K562 (cell line): ENCODE data around the gene NR2C2AP. TPM values are rescaled to one million over a fixed set of nuclear protein-coding genes. Genes with fewer than 3 reads are reported as not detected.

Experiments
- ATF7 ChIP-seq: fragments of 450-650 bp; IDR thresholded peaks from 2 replicates; pipeline ENCODE4 v1.7.1; 2014; ENCODE audit warnings: mild to moderate bottlenecking, moderate library complexity
- BCOR ChIP-seq: fragments of 450-650 bp; IDR thresholded peaks from 2 replicates; pipeline ENCODE4 v1.6.1; 2016
- CHD4 ChIP-seq: fragments of 200-600 bp; sonication (generic); IDR thresholded peaks from 3 replicates; pipeline ENCODE4 v1.6.1; 2012; ENCODE audit warnings: low read depth, mild to moderate bottlenecking, mixed read lengths, low read length, inconsistent platforms; ENCODE audit not compliant: insufficient read depth, insufficient replicate concordance, poor library complexity, severe bottlenecking
- DPF2 ChIP-seq: fragments of 450-650 bp; IDR thresholded peaks from 2 replicates; pipeline ENCODE4 v1.6.1; 2016
- EP400 ChIP-seq: fragments of 450-650 bp; IDR thresholded peaks from 2 replicates; pipeline ENCODE4 v1.6.1; 2017; ENCODE audit warnings: antibody characterized with exemption, mild to moderate bottlenecking, moderate library complexity
- FOXJ2 ChIP-seq: fragments of 200-800 bp; sonication (Bioruptor generic); IDR thresholded peaks from 2 replicates; pipeline ENCODE4 v1.6.1; 2016; ENCODE audit warnings: missing genetic modification characterization, missing compliant biosample characterization
- GABPA ChIP-seq: fragments of 200-800 bp; sonication (Bioruptor generic); conservative IDR thresholded peaks from 2 replicates; pipeline ENCODE4 v1.6.1; 2016; ENCODE audit warnings: low read depth, missing genetic modification characterization, missing compliant biosample characterization
- HDAC2 ChIP-seq: fragments of 450-650 bp; IDR thresholded peaks from 2 replicates; pipeline ENCODE4 v1.6.1; 2016; ENCODE audit warnings: mild to moderate bottlenecking
- JUND ChIP-seq, 2 experiments: IDR thresholded peaks; 2 replicates in 1 of 2; 3 replicates in 1 of 2; pipeline ENCODE4 v1.6.1; 2011; ENCODE audit warnings: borderline replicate concordance in 2 of 2, low read depth in 2 of 2, low read length in 2 of 2, improper control_type of control experiment in 1 of 2, missing biosample characterization in 1 of 2, missing genetic modification characterization in 1 of 2, missing genetic modification reagents in 1 of 2
- KDM1A ChIP-seq, 2 experiments: fragments of 450-650 bp; IDR thresholded peaks; 2 replicates each; pipeline ENCODE4 v1.6.1; 2016; ENCODE audit warnings: mild to moderate bottlenecking in 2 of 2
- MAZ ChIP-seq, 2 experiments: fragments of 450-650 bp in 1 of 2; sonication (generic) in 1 of 2; formaldehyde crosslinking; IDR thresholded peaks in 1 of 2; conservative IDR thresholded peaks in 1 of 2; 2 replicates each; pipeline versions ENCODE4 v1.4.0 to v1.5.0; 2020; ENCODE audit warnings: mild to moderate bottlenecking in 1 of 2, missing genetic modification reagents in 1 of 2
- MYC ChIP-seq, 2 experiments: fragments of 250-450 bp in 1 of 2; sonication (Bioruptor Pico) in 1 of 2; IDR thresholded peaks; 2 replicates each; pipeline versions ENCODE4 v1.5.1 to v1.6.1; 2012 to 2021; ENCODE audit warnings: low read depth in 2 of 2, borderline replicate concordance in 1 of 2, improper control_type of control experiment in 1 of 2, low read length in 1 of 2, mild to moderate bottlenecking in 1 of 2, moderate library complexity in 1 of 2
- NR2C1 ChIP-seq, 2 experiments: fragments of 450-650 bp; IDR thresholded peaks; 2 replicates each; pipeline ENCODE4 v1.6.1; 2017; ENCODE audit warnings: mild to moderate bottlenecking in 2 of 2, antibody characterized with exemption in 1 of 2, inconsistent platforms in 1 of 2, missing compliant biosample characterization in 1 of 2, missing genetic modification characterization in 1 of 2
- RBM22 ChIP-seq: fragments of 200-400 bp; formaldehyde crosslinking; IDR thresholded peaks from 2 replicates; pipeline ENCODE4 v1.6.1; 2018; ENCODE audit warnings: low read length, low read depth; ENCODE audit not compliant: poor library complexity, severe bottlenecking
- RBM25 ChIP-seq: fragments of 200-400 bp; formaldehyde crosslinking; IDR thresholded peaks from 2 replicates; pipeline ENCODE4 v1.6.1; 2018; ENCODE audit warnings: low read length, low read depth, moderate library complexity; ENCODE audit not compliant: severe bottlenecking
- RCOR1 ChIP-seq, 2 experiments: IDR thresholded peaks; 2 replicates each; pipeline ENCODE4 v1.6.1; 2012; ENCODE audit warnings: low read depth in 2 of 2, low read length in 2 of 2, borderline replicate concordance in 1 of 2, improper control_type of control experiment in 1 of 2
- RNF2 ChIP-seq: sonication (generic); IDR thresholded peaks from 2 replicates; pipeline ENCODE4 v1.6.1; 2016
- SMAD1 ChIP-seq: fragments of 150-350 bp; IDR thresholded peaks from 2 replicates; pipeline ENCODE4 v1.6.1; 2014; ENCODE audit warnings: low read length, low read depth; ENCODE audit not compliant: partially characterized antibody
- SOX6 ChIP-seq: fragments of 450-650 bp; IDR thresholded peaks from 2 replicates; pipeline ENCODE4 v1.6.1; 2014; ENCODE audit warnings: mild to moderate bottlenecking
- TRIM24 ChIP-seq, 2 experiments: fragments of 450-650 bp; IDR thresholded peaks; 2 replicates each; pipeline ENCODE4 v1.6.1; 2016
- ZFP36 ChIP-seq: fragments of 150-350 bp; IDR thresholded peaks from 2 replicates; pipeline ENCODE4 v1.6.1; 2018; ENCODE audit warnings: low read length, low read depth; ENCODE audit not compliant: partially characterized antibody
- ZNF24 ChIP-seq: fragments of 450-650 bp; IDR thresholded peaks from 2 replicates; pipeline ENCODE4 v1.6.1; 2016
- ZSCAN29 ChIP-seq: fragments of 450-650 bp; IDR thresholded peaks from 2 replicates; pipeline ENCODE4 v1.6.1; 2017
- polyA plus RNA-seq, 8 experiments: library from polyadenylated mRNA; depleted of rRNA in 4 of 8; stranded (reverse) in 5 of 8; unstranded in 3 of 8; fragments of >200 nt; fragmentation: Nextera tagmentation in 2 of 8; fragmentation: Illumina TruSeq in 1 of 8; extraction: Ambion mirVana in 2 of 8; extraction: Trizol in 1 of 8; gene quantifications; 2 replicates each; pipeline versions ENCODE4 v1.2.1 to v1.2.3, GENCODE V29; 2011 to 2014; ENCODE audit warnings: inconsistent platforms in 1 of 8, missing spikeins in 1 of 8
- total RNA-seq, 7 experiments: library from RNA; depleted of rRNA in 6 of 7; stranded (reverse); fragments of >200 nt in 6 of 7; fragmentation: Illumina TruSeq in 2 of 7; extraction: Trizol in 2 of 7; gene quantifications; 2 replicates each; pipeline versions ENCODE4 v1.2.1 to v1.2.3, GENCODE V29; 2011 to 2021; ENCODE audit warnings: low replicate concordance in 1 of 7
- TF ChIP-seq, protein P1 (sequence below), 2 experiments: fragments of 250-450 bp in 1 of 2; fragments of 450-650 bp in 1 of 2; sonication (Bioruptor Pico) in 1 of 2; IDR thresholded peaks; 2 replicates each; pipeline versions ENCODE4 v1.6.1 to v1.8.0; 2016 to 2021; ENCODE audit warnings: mild to moderate bottlenecking in 2 of 2, moderate library complexity in 2 of 2, missing compliant biosample characterization in 1 of 2, missing genetic modification characterization in 1 of 2
- TF ChIP-seq, protein P2 (sequence below): fragments of 250-450 bp; sonication (Bioruptor Pico); IDR thresholded peaks from 2 replicates; pipeline ENCODE4 v1.8.0; 2021; ENCODE audit warnings: moderate library complexity, mild to moderate bottlenecking, inconsistent platforms
- TF ChIP-seq, protein P3 (sequence below), 2 experiments: fragments of 450-650 bp in 1 of 2; sonication (generic) in 1 of 2; formaldehyde crosslinking in 1 of 2; IDR thresholded peaks in 1 of 2; conservative IDR thresholded peaks in 1 of 2; 2 replicates each; pipeline versions ENCODE4 v1.6.1 to v1.8.1; 2016 to 2023; ENCODE audit warnings: mild to moderate bottlenecking in 2 of 2, moderate library complexity in 2 of 2, inconsistent platforms in 1 of 2, missing genetic modification reagents in 1 of 2

Gene NR2C2AP
- total and polyA plus RNA-seq, 9 of the 15 experiments (the other 6 are each of a cell fraction or from before 2014, with no cell fraction given): 23.7 to 77.4 (median 32.4) TPM

DNA sequence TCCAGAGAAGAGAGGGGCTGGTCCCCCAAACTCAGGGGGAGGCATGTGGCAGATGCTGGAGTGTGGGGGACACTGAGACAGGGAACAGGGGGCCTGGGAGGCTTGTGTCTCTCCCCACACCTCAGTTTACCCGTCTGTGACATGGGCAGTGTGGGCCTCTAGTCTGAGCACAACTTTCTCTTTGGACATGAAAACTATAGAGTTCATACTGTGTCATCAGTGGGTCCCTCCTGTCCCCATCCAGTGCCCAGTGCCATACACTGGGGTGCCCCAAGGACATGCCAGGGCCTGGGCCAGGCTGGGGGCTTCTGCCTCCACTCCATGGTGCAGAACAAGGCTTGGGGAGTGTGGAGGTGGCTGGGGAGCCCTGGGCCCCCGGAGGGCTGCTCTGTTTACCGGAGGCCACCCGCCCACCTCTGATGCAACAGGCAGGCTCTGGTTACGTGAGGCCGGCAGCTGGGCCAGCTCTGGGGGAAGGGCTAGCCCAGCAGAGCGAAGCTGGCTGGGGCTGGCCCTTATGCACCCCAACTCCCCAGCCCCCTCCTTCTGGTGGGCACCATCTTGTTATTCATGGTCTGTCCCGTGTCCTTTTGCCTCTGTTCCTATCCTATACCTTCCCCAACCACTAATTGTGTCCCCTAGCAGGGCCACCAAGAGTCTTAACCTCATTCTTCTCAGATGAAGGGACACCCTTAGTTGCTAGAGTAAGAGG, 31.2 kb downstream of the NR2C2AP start (continued):
- TF ChIP-seq, protein P1, sequence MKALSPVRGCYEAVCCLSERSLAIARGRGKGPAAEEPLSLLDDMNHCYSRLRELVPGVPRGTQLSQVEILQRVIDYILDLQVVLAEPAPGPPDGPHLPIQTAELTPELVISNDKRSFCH (CRISPR knock-in tag; IDR thresholded peaks at IDR 0.05): no peak
- TF ChIP-seq, protein P1 (tag; IDR thresholded peaks at IDR 0.05): peak; percentile 34; the same call in 1 of the 2 replicates
- peak; percentile 26 to 41; a peak in 1 of 4 replicates for TF ChIP-seq MAZ (CRISPR knock-in tag; conservative IDR thresholded peaks at IDR 0.05 in 1 of 2, IDR thresholded peaks at IDR 0.05 in 1 of 2)
- no peak for TF ChIP-seq GABPA (tag)
- TF ChIP-seq, protein P2, sequence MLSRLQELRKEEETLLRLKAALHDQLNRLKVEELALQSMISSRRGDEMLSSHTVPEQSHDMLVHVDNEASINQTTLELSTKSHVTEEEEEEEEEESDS (CRISPR knock-in tag): no peak
- TF ChIP-seq BCOR: peak; percentile 97
- no peak for TF ChIP-seq ZSCAN29
- TF ChIP-seq NR2C1 (IDR thresholded peaks at IDR 0.05): no peak
- TF ChIP-seq NR2C1 (tag; IDR thresholded peaks at IDR 0.05): 0 out of 2 replicates have a peak, but pooled peaks have one; percentile 33
- TF ChIP-seq FOXJ2 (tag): peak; percentile 56; the same call in 1 of the 2 replicates
- TF ChIP-seq HDAC2: peak; percentile 96
- TF ChIP-seq CHD4: peak; percentile 87
- TF ChIP-seq, protein P3, sequence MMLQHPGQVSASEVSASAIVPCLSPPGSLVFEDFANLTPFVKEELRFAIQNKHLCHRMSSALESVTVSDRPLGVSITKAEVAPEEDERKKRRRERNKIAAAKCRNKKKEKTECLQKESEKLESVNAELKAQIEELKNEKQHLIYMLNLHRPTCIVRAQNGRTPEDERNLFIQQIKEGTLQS (IDR thresholded peaks at IDR 0.05): peak; percentile 94
- TF ChIP-seq, protein P3 (CRISPR knock-in tag; conservative IDR thresholded peaks at IDR 0.05): no peak
- TF ChIP-seq ZNF24: peak; percentile 13; the same call in 1 of the 2 replicates
- peak; percentile 69; the same call in 1 of the 2 replicates for TF ChIP-seq ATF7
- TF ChIP-seq JUND (IDR thresholded peaks at IDR 0.05; ENCODE audit: borderline replicate concordance, low read depth, low read length): peak; percentile 77
- TF ChIP-seq JUND (tag; IDR thresholded peaks at IDR 0.05; ENCODE audit: borderline replicate concordance, low read depth, low read length): no peak; the same call in 2 of the 3 replicates
- TF ChIP-seq RCOR1 (IDR thresholded peaks at IDR 0.05; ENCODE audit: borderline replicate concordance in 1 of 2, low read depth in 2 of 2, low read length in 2 of 2): peak in 1 of 2 experiments; percentile 88; a peak in 2 of 4 replicates
- TF ChIP-seq EP400: peak; percentile 64; the same call in 1 of the 2 replicates
- TF ChIP-seq ZFP36: peak; percentile 34
- TF ChIP-seq SMAD1: peak; percentile 44
- peak; percentile 76 to 92 for TF ChIP-seq KDM1A (IDR thresholded peaks at IDR 0.05)
- TF ChIP-seq TRIM24 (IDR thresholded peaks at IDR 0.05): peak; percentile 34 to 65; a peak in 2 of 4 replicates
- peak; percentile 98 for TF ChIP-seq RBM25
- TF ChIP-seq DPF2: peak; percentile 34; the same call in 1 of the 2 replicates
- peak; percentile 58; the same call in 1 of the 2 replicates for TF ChIP-seq MYC (IDR thresholded peaks at IDR 0.05; ENCODE audit: low read depth, low read length)
- no peak for TF ChIP-seq MYC (CRISPR knock-in tag; IDR thresholded peaks at IDR 0.05; ENCODE audit: borderline replicate concordance, low read depth)
- 0 out of 2 replicates have a peak, but pooled peaks have one; percentile 37 for TF ChIP-seq RNF2
- TF ChIP-seq RBM22: peak; percentile 55
- TF ChIP-seq SOX6: peak; percentile 38; the same call in 1 of the 2 replicates
